ENCODE results near the gene CENPA. TPM values are rescaled to one million over a fixed set of nuclear protein-coding genes. Genes with fewer than 3 reads are reported as not detected.
"Not testable (repeated sequence)": the region's sequence is repeated elsewhere in the genome, so short reads cannot be mapped to it uniquely, and the experiment has no call there.

Gene CENPA
- total RNA-seq, 1 experiment from 2014 or later: 55.0 TPM

GRCh38 chr2:26759845-26760244 is 26.0 kb upstream of the CENPA start:
- ChIA-PET CTCF (no interaction called here), POLR2A (no interaction called here)
- no peak for DNase-seq (ENCODE audit: low read depth, low spot score)
- no peak for TF ChIP-seq TCF7L2 (IDR thresholded peaks at IDR 0.05; ENCODE audit: low read depth, low read length)
- TF ChIP-seq POLR2AphosphoS5 (IDR thresholded peaks at IDR 0.05; ENCODE audit: low read depth, low read length): no peak
- no peak for TF ChIP-seq REST (IDR thresholded peaks at IDR 0.05; ENCODE audit: insufficient read depth in 1 of 2, low read depth in 2 of 2, low read length in 1 of 2)
- BruUV-seq (replicated peaks): no TSS peak
- no peaks in the 10 kb centered on the region for H3K27me3 ChIP-seq (ENCODE audit: control insufficient read depth, insufficient read depth, low read length)
- intact Hi-C loops (cut with micrococcal nuclease; ENCODE audit: unreplicated experiment): no loop called here
- no peaks in the 10 kb centered on the region for H3K9me3 ChIP-seq (ENCODE audit: control insufficient read depth, insufficient read depth, low read depth, low read length)
- peaks cover 44% of the 10 kb centered on the region for H3K4me1 ChIP-seq (ENCODE audit: control insufficient read depth, insufficient read depth, low read length)
- H3K4me3 ChIP-seq (ENCODE audit: low read depth in 2 of 2, low read length in 2 of 2): no peak overlapping the region
- in situ Hi-C loops (cut with HindIII; ENCODE audit: low pct_unique_long_range_greater_than_20kb, low sequenced_read_pairs): no loop called here
- H3K27ac ChIP-seq (ENCODE audit: low read length): peak overlapping the region; percentile 97; the same call in 1 of the 2 replicates
- H3K36me3 ChIP-seq (ENCODE audit: control insufficient read depth, insufficient read depth, low read length): peaks cover 4% of the 10 kb centered on the region; the same call in 1 of the 2 replicates
- no peak for ATAC-seq

- Histone ChIP-seq H3K4me1 (ENCODE audit: control insufficient read depth, insufficient read depth, low read length) (peaks cover 42% of the 10 kb centered on the region), H3K27ac (ENCODE audit: low read length) (peak overlapping the region; percentile 0; the same call in 1 of the 2 replicates)
- ATAC-seq; H3K4me3 ChIP-seq (ENCODE audit: low read depth in 2 of 2, low read length in 2 of 2); H3K36me3 ChIP-seq (ENCODE audit: control insufficient read depth, insufficient read depth, low read length); DNase-seq (ENCODE audit: low read depth, low spot score); H3K27me3 ChIP-seq (ENCODE audit: control insufficient read depth, insufficient read depth, low read length); BruUV-seq (replicated peaks); in situ Hi-C loops (cut with HindIII; ENCODE audit: low pct_unique_long_range_greater_than_20kb, low sequenced_read_pairs); CTCF ChIA-PET; intact Hi-C loops (cut with micrococcal nuclease; ENCODE audit: unreplicated experiment); POLR2A ChIA-PET; H3K9me3 ChIP-seq (ENCODE audit: control insufficient read depth, insufficient read depth, low read depth, low read length): not testable (repeated sequence)
Observed at GRCh38 chr2:26760991-26761390, 24.9 kb upstream of the CENPA start.

DNA sequence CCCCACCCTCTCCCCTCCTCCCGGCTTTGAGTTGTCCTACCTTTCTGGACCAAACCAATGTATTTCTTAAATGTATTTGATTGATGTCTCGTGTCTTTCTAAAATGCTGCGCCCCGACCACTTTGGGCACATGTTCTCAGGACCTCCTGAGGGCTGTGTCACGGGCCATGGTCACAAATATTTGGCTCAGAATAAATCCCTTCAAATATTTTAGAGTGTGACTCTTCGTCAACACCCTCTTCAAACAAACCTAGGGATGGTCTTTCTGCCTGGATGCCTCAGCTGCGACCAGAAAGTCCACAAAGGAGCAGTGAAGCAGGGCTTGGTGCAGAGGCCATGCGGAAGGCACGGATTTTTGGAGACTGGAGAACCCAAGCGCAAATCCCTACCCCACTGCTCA is 22.8 kb upstream of the CENPA start:
- DNase-seq (ENCODE audit: low read depth, low spot score): no peak
- no peak overlapping the region; a peak in 1 of 4 replicates for H3K4me3 ChIP-seq (ENCODE audit: low read depth in 2 of 2, low read length in 2 of 2)
- TF ChIP-seq TCF7L2 (IDR thresholded peaks at IDR 0.05; ENCODE audit: low read depth, low read length) (no peak), SIN3A (IDR thresholded peaks at IDR 0.05; ENCODE audit: borderline replicate concordance, insufficient read depth, low read depth, low read length) (no peak), POLR2AphosphoS5 (IDR thresholded peaks at IDR 0.05; ENCODE audit: low read depth, low read length) (no peak), REST (IDR thresholded peaks at IDR 0.05; ENCODE audit: insufficient read depth in 1 of 2, low read depth in 2 of 2, low read length in 1 of 2) (no peak), CTCF (IDR thresholded peaks at IDR 0.05) (no peak)
- no peaks in the 10 kb centered on the region for H3K27me3 ChIP-seq (ENCODE audit: control insufficient read depth, insufficient read depth, low read length)
- H3K9me3 ChIP-seq (ENCODE audit: control insufficient read depth, insufficient read depth, low read depth, low read length): no peaks in the 10 kb centered on the region
- peaks cover 52% of the 10 kb centered on the region for H3K4me1 ChIP-seq (ENCODE audit: control insufficient read depth, insufficient read depth, low read length)
- POLR2A ChIA-PET: no interaction called here
- ATAC-seq: no peak
- intact Hi-C loops (cut with micrococcal nuclease; ENCODE audit: unreplicated experiment): no loop called here
- BruUV-seq (replicated peaks): TSS peak; percentile 99
- in situ Hi-C loops (cut with HindIII; ENCODE audit: low pct_unique_long_range_greater_than_20kb, low sequenced_read_pairs): no loop called here
- H3K36me3 ChIP-seq (ENCODE audit: control insufficient read depth, insufficient read depth, low read length): peaks cover 6% of the 10 kb centered on the region; the same call in 1 of the 2 replicates
- CTCF ChIA-PET: no interaction called here
- H3K27ac ChIP-seq (ENCODE audit: low read length): peak overlapping the region; percentile 98
